Urinary bladder (tissue), 4 donors: ENCODE measurements around the gene CD81. TPM values are rescaled to one million over a fixed set of nuclear protein-coding genes. Genes with fewer than 3 reads are reported as not detected.
A peak's percentile ranks its signal among the peaks of the same experiment; 100 is the strongest.

ENCODE experiments used
- DNase-seq: peaks from one replicate; pipeline ENCODE4 v3.0.0-alpha.2; 2015; ENCODE audit errors: extremely low spot score
- H3K27ac ChIP-seq: one replicate; pipeline ENCODE4 v1.5.1; 2013; ENCODE audit warnings: low read depth, mild to moderate bottlenecking, moderate library complexity
- H3K36me3 ChIP-seq: one replicate; pipeline ENCODE4 v1.6.1; 2013; ENCODE audit warnings: mild to moderate bottlenecking, moderate library complexity; ENCODE audit not compliant: insufficient read depth
- H3K4me1 ChIP-seq: one replicate; pipeline ENCODE4 v1.6.1; 2013; ENCODE audit warnings: mild to moderate bottlenecking, moderate library complexity; ENCODE audit not compliant: insufficient read depth
- H3K4me3 ChIP-seq: one replicate; pipeline ENCODE4 v1.5.1; 2013; ENCODE audit warnings: low read depth, low read length
- WGBS: extraction: QIAGEN DNeasy Blood & Tissue Kit; methylation state at CpG from one replicate; pipeline ENCODE4 v1.1.7; 2013; 5-methylcytosine and 5-hydroxymethylcytosine counted together
- polyA plus RNA-seq: library from polyadenylated mRNA; stranded (reverse); fragments of 200-250 nt; gene quantifications from one replicate; pipeline ENCODE4 v1.2.3, GENCODE V29; 2013
- small RNA-seq: library from RNA; depleted of rRNA; stranded (forward); fragments of <200 nt; gene quantifications from one replicate; pipeline ENCODE3, GENCODE V24; 2014
- total RNA-seq: library from RNA; depleted of rRNA; stranded (reverse); fragments of >200 nt; gene quantifications from one replicate; pipeline ENCODE4 v1.2.3, GENCODE V29; 2014
- donor health status: healthy with polysubstance abuse.
- donor health status: healthy.

CD81 gene
- total and polyA plus RNA-seq, 2 donors, result 251 to 1,145 TPM

DNA sequence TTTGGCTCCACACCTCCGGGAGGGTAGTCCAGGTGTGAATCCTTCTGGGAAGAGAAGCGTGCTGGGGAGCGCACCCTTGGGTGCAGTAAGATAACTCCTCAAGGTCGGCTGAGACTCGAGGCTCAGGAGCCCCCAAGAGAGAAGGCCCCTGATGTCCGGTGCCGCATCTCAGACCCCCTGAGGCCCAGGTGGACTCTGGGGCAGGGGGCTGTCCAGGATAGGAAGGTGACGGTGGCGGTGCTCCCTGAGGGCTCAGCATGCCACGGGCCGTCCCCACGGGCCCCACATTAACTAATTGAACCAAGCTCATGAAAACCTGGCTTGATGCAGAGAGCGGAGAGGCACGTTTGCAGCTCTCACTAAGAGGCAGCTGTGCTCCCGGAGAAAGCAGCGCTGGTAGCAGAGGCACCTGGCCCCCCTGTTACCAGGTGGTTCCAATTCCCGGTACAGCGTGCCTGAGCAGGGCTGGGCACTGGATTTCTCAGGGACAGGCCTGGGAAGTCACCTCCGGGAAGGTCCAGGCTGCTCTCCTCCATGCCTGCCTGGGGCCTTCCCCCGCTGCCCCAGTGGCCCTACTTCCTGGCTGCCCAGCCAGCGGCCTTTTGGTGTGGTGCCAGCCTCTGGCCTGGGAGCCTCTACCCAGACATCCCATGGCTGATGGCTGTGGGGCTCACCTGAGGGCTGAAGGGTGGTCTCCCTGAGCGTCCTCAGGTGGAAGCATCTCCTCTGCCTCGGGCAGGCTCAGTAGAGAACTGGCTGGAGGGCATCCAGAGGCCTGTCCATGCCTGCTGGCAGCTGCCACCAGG lies 68.8 kb downstream of the CD81 start:
- 57% methylated on average over 23 of the region's 23 CpGs for WGBS
- Histone ChIP-seq H3K36me3 (no peaks in the 10 kb centered on the region), H3K27ac (no peak overlapping the region), H3K4me1 (no peaks in the 10 kb centered on the region), H3K4me3 (peak overlapping the region; percentile 48)
- DNase-seq, result no peak

DNA sequence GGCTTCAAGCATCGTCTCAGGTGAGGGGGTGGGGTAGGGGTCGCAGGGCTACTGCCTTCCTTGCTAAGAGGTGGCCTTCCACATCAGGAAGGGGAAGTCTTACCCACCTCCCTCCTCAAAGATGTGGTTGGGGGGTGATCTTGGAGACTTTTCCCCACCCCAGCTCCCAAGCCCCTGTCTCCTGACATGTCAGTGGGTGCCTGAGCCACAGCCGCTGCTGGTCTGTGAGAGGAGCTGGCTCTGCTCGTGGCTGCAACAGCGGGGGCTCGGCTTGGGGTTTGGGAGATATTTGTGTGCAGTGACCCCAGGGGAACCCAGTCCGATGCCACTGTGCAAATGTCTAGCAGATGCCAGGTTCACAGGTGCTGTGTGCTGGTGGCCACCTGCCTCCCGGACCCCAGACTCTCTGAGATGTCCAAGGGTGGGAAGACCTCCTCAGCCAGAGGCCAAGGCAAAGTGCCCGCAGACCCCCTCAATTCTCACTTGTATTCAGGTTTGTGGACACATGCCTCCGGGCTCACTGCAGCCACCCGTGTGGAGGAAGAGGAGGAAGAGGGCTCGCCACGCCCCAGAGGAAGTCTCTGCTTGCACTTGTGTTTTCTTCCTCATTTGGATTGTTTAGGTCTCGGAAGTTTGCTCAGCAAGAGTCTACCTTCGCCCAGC lies 69.6 kb downstream of the CD81 start:
- no peaks in the 10 kb centered on the region for H3K4me1 ChIP-seq
- H3K4me3 ChIP-seq, result no peak overlapping the region
- H3K36me3 ChIP-seq, result no peaks in the 10 kb centered on the region
- H3K27ac ChIP-seq, result no peak overlapping the region
- no peak for DNase-seq
- WGBS, result 73% methylated on average over 15 of the region's 15 CpGs

Small RNAs within 50 kb of the gene (small RNA-seq; reads per million reads assigned to genes)
- not detected for gene RF00019

Other genes with a start within 250 kb of the CD81 start
- gene IGF2, start 237.9 kb upstream of the CD81 start, total RNA-seq, result 362 TPM
- 86.5 TPM for gene IGF2, start 237.9 kb upstream of the CD81 start, polyA plus RNA-seq
- gene INS, start 216.1 kb upstream of the CD81 start, total RNA-seq, result not detected
- 0.30 TPM for gene INS, start 216.1 kb upstream of the CD81 start, polyA plus RNA-seq
- gene TH, start 205.5 kb upstream of the CD81 start, total RNA-seq, result 1.6 TPM
- 3.6 TPM for gene TH, start 205.5 kb upstream of the CD81 start, polyA plus RNA-seq
- 0.42 TPM for gene ASCL2, start 106.7 kb upstream of the CD81 start, total RNA-seq
- 0.85 TPM for gene ASCL2, start 106.7 kb upstream of the CD81 start, polyA plus RNA-seq
- 0.42 TPM for gene C11orf21, start 75.4 kb upstream of the CD81 start, total RNA-seq
- gene C11orf21, start 75.4 kb upstream of the CD81 start, polyA plus RNA-seq, result 0.60 TPM
- gene TSPAN32, start 75.3 kb upstream of the CD81 start, total RNA-seq, result 1.9 TPM
- 1.7 TPM for gene TSPAN32, start 75.3 kb upstream of the CD81 start, polyA plus RNA-seq
- gene TSSC4, start 23.4 kb downstream of the CD81 start, total RNA-seq, result 16.6 TPM
- gene TSSC4, start 23.4 kb downstream of the CD81 start, polyA plus RNA-seq, result 61.7 TPM
- gene TRPM5, start 67.2 kb downstream of the CD81 start, total RNA-seq, result 0.11 TPM
- gene TRPM5, start 67.2 kb downstream of the CD81 start, polyA plus RNA-seq, result 0.05 TPM
- gene KCNQ1, start 67.7 kb downstream of the CD81 start, total RNA-seq, result 6.3 TPM
- gene KCNQ1, start 67.7 kb downstream of the CD81 start, polyA plus RNA-seq, result 9.1 TPM